B cell (primary cell): ENCODE measurements around the gene USP48.

Experiments
- CTCF ChIP-seq: fragments of 200-600 bp; IDR thresholded peaks from one replicate; pipeline ENCODE4 v1.8.0; 2022; ENCODE audit warnings: antibody characterized with exemption, mild to moderate bottlenecking
- EZH2 ChIP-seq: IDR thresholded peaks from 2 replicates; pipeline ENCODE4 v1.6.1; 2012; ENCODE audit warnings: borderline replicate concordance, low read depth, mild to moderate bottlenecking, moderate library complexity, low read length; ENCODE audit not compliant: insufficient read depth, poor library complexity, severe bottlenecking

- TF ChIP-seq CTCF: no peak
- no peak for TF ChIP-seq EZH2
Measured at GRCh38 chr1:21793104-21793503, 10.2 kb upstream of the USP48 start.
